Central memory CD8-positive, alpha-beta T cell (primary cell): Measurements from ENCODE around the gene SPATA33.

Experiments
- ATAC-seq: fragments of 150-1000 bp; cut with Tn5 transposase; replicated peaks from 2 replicates; pipeline ENCODE4 v1.10.0; 2022; ENCODE audit warnings: mild to moderate bottlenecking, moderate FRiP score, moderate number of reproducible peaks; ENCODE audit not compliant: poor library complexity, severe bottlenecking; ENCODE audit errors: extremely low read depth
- DNase-seq, 2 donors: peaks; one replicate each; pipeline ENCODE4 v3.0.0; 2021; ENCODE audit warnings: low spot score in 2 of 2
- H3K27ac Mint-ChIP-seq: one replicate; pipeline ENCODE4 v1.8.0; 2022; ENCODE audit warnings: low read depth, mild to moderate bottlenecking, moderate library complexity, mixed read lengths
- H3K27me3 Mint-ChIP-seq: one replicate; pipeline ENCODE4 v1.8.0; 2022; ENCODE audit warnings: mixed read lengths
- H3K36me3 Mint-ChIP-seq: one replicate; pipeline ENCODE4 v1.8.0; 2022; ENCODE audit warnings: mild to moderate bottlenecking, moderate library complexity, mixed read lengths; ENCODE audit not compliant: insufficient read depth
- H3K4me1 Mint-ChIP-seq: one replicate; pipeline ENCODE4 v1.8.0; 2022; ENCODE audit warnings: mixed read lengths
- H3K4me3 Mint-ChIP-seq: one replicate; pipeline ENCODE4 v1.8.0; 2022; ENCODE audit warnings: mild to moderate bottlenecking, moderate library complexity, mixed read lengths
- H3K9me3 Mint-ChIP-seq: one replicate; pipeline ENCODE4 v1.8.0; 2022; ENCODE audit warnings: mixed read lengths

SPATA33 gene

DNA sequence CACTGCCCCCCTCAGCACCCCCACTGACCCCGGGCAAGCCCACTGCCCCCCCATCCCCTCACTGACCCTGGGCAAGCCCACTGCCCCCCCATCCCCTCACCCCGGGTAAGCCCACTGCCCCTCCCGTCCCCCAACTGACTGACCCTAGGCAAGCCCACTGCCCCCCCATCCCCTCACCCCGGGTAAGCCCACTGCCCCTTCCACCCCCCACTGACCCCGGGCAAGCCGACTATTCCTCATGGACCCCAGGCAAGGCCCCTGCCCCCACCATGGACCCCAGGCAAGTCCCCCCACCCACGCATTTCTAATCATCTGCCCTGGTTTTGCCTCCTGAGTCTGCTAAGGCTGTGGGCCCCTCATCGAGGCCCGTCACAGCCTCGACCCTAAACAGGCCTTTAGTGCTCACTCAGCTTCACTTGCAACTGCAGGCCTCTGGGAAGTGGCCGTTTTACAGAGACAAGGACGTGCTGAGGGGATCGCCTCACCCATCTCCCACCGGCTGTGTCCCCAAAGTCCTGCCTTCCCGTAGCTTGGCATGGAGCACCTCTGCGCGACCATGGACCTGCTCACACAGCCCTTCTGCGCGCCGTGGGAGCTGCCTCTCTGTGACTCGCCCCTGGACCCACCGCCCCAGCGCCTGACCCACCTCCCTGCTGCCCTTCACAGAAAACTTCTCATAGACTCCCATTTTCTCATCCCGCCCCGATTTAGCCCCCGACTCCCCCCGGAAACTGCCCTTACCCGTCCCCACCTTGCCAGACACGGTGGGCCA is 59.5 kb downstream of the SPATA33 start:
- ATAC-seq (no peak), DNase-seq (no peak)
- peaks cover 31% of the 10 kb centered on the region for H3K4me1 Mint-ChIP-seq
- H3K9me3 Mint-ChIP-seq, result no peaks in the 10 kb centered on the region
- no peaks in the 10 kb centered on the region for H3K27me3 Mint-ChIP-seq
- H3K4me3 Mint-ChIP-seq, result no peak overlapping the region
- H3K27ac Mint-ChIP-seq, result peak overlapping the region; percentile 80
- H3K36me3 Mint-ChIP-seq, result peaks cover 13% of the 10 kb centered on the region

DNA sequence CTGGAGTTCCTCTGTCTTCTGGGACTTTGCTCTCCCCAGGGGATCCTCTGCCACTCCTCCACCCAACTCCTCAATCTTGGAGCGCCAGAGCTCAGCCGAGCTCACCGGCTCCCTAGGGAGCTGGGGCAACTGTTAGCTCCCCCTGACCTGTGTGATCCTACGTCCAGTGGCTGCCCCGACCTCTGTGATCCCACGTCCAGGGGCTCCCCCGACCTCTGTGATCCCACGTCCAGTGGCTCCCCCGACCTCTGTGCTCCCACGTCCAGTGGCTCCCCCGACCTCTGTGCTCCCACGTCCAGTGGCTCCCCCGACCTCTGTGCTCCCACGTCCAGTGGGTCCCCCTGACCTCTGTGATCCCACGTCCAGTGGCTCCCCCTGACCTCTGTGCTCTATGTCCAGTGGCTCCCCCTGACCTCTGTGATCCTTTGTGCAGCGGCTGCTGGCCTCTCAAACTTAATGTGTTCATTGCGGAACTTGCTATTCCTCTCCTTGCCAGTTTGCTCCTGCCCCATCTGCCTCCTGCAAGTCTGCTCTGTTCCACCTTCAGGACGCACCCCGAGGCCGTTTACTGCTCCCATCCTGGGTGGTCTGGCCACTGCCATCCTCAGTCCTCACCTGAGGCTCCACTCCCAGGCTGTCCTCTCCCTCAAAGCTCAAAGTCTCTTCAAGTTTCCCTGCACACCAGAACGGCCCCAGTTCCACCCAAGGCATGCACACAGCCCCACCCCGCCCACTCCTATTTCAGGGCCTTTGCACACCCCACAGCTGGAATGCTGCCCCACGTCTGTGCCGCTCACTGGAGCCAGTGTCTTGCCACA is 60.3 kb downstream of the SPATA33 start:
- H3K27ac Mint-ChIP-seq, result peak overlapping the region; percentile 80
- H3K9me3 Mint-ChIP-seq, result no peaks in the 10 kb centered on the region
- H3K4me3 Mint-ChIP-seq, result no peak overlapping the region
- peaks cover 21% of the 10 kb centered on the region for H3K36me3 Mint-ChIP-seq
- no peak for ATAC-seq
- H3K27me3 Mint-ChIP-seq, result no peaks in the 10 kb centered on the region
- DNase-seq, result no peak
- peaks cover 37% of the 10 kb centered on the region for H3K4me1 Mint-ChIP-seq
